NT2/D1 (cell line): ENCODE data around the gene HPCAL1.

Source experiments
- DNase-seq: peaks from one replicate; pipeline ENCODE4 v3.0.0-alpha.2; 2011; ENCODE audit warnings: low read depth, low spot score
- H3K27me3 ChIP-seq: 2 replicates; pipeline ENCODE4 v1.6.0; 2011; ENCODE audit warnings: mild to moderate bottlenecking; ENCODE audit not compliant: insufficient read length, insufficient read depth
- H3K36me3 ChIP-seq: 2 replicates; pipeline ENCODE4 v1.6.1; 2011; ENCODE audit warnings: mild to moderate bottlenecking, low read length, mixed read lengths; ENCODE audit not compliant: insufficient read depth, insufficient read length
- H3K4me1 ChIP-seq: 2 replicates; pipeline ENCODE4 v1.5.1; 2011; ENCODE audit not compliant: insufficient read depth, insufficient read length
- H3K4me3 ChIP-seq: 2 replicates; pipeline ENCODE4 v1.5.1; 2011; ENCODE audit warnings: low read depth; ENCODE audit not compliant: insufficient read length
- H3K9ac ChIP-seq: 2 replicates; pipeline ENCODE4 v1.6.0; 2011; ENCODE audit warnings: low read depth; ENCODE audit not compliant: insufficient read length
- H3K9me3 ChIP-seq: 2 replicates; pipeline ENCODE4 v1.5.1; 2011; ENCODE audit warnings: mild to moderate bottlenecking, low read length; ENCODE audit not compliant: insufficient read depth
- SUZ12 ChIP-seq: IDR thresholded peaks from 2 replicates; pipeline ENCODE4 v1.6.1; 2011; ENCODE audit not compliant: insufficient read length, insufficient read depth; ENCODE audit errors: extremely low read depth
- YY1 ChIP-seq: IDR thresholded peaks from 2 replicates; pipeline ENCODE4 v1.6.1; 2011; ENCODE audit not compliant: insufficient read length, insufficient read depth
- ZNF274 ChIP-seq: IDR thresholded peaks from 2 replicates; pipeline ENCODE4 v1.6.1; 2011; ENCODE audit warnings: mild to moderate bottlenecking, low read depth, low read length

The HPCAL1 gene

GRCh38 chr2:10308866-10309265 is 6.2 kb downstream of the HPCAL1 start:
- no peak for DNase-seq
- Histone ChIP-seq H3K36me3 (peaks cover 7% of the 10 kb centered on the region), H3K9ac (no peak overlapping the region), H3K4me3 (no peak overlapping the region), H3K9me3 (no peaks in the 10 kb centered on the region), H3K4me1 (no peaks in the 10 kb centered on the region), H3K27me3 (peaks cover 18% of the 10 kb centered on the region)
- TF ChIP-seq SUZ12: no peak
- no peak for TF ChIP-seq ZNF274
- TF ChIP-seq YY1: no peak

GRCh38 chr2:10309286-10309685 is 6.6 kb downstream of the HPCAL1 start:
- Histone ChIP-seq H3K27me3 (peaks cover 14% of the 10 kb centered on the region), H3K4me3 (no peak overlapping the region), H3K9ac (no peak overlapping the region), H3K9me3 (no peaks in the 10 kb centered on the region), H3K4me1 (no peaks in the 10 kb centered on the region), H3K36me3 (peaks cover 7% of the 10 kb centered on the region)
- DNase-seq: no peak
- no peak for TF ChIP-seq SUZ12
- TF ChIP-seq YY1: no peak
- no peak for TF ChIP-seq ZNF274

GRCh38 chr2:10310309-10310888 is 7.7 kb downstream of the HPCAL1 start:
- H3K4me3 ChIP-seq: no peak overlapping the region
- H3K4me1 ChIP-seq: no peaks in the 10 kb centered on the region
- peaks cover 3% of the 10 kb centered on the region for H3K27me3 ChIP-seq
- TF ChIP-seq YY1 (no peak), ZNF274 (no peak), SUZ12 (no peak)
- no peaks in the 10 kb centered on the region for H3K9me3 ChIP-seq
- peaks cover 7% of the 10 kb centered on the region for H3K36me3 ChIP-seq
- DNase-seq: no peak
- no peak overlapping the region for H3K9ac ChIP-seq

- Histone ChIP-seq H3K27me3 (no peaks in the 10 kb centered on the region), H3K4me3 (no peak overlapping the region), H3K4me1 (no peaks in the 10 kb centered on the region), H3K9ac (no peak overlapping the region), H3K36me3 (peaks cover 7% of the 10 kb centered on the region), H3K9me3 (no peaks in the 10 kb centered on the region)
- TF ChIP-seq SUZ12 (no peak), ZNF274 (no peak), YY1 (no peak)
- DNase-seq: no peak
These were observed 9.0 kb downstream of the HPCAL1 start for GRCh38 chr2:10311736-10312135.

- peaks cover 7% of the 10 kb centered on the region for H3K36me3 ChIP-seq
- H3K9me3 ChIP-seq: no peaks in the 10 kb centered on the region
- DNase-seq: no peak
- H3K4me1 ChIP-seq: no peaks in the 10 kb centered on the region
- no peak for TF ChIP-seq YY1
- TF ChIP-seq ZNF274: no peak
- no peak for TF ChIP-seq SUZ12
- H3K4me3 ChIP-seq: no peak overlapping the region
- H3K9ac ChIP-seq: no peak overlapping the region
- H3K27me3 ChIP-seq: no peaks in the 10 kb centered on the region
These were observed 9.8 kb downstream of the HPCAL1 start for GRCh38 chr2:10312437-10312957.

- H3K27me3 ChIP-seq: no peaks in the 10 kb centered on the region
- no peak overlapping the region for H3K4me3 ChIP-seq
- TF ChIP-seq YY1 (no peak), ZNF274 (no peak), SUZ12 (no peak)
- no peak for DNase-seq
- peaks cover 4% of the 10 kb centered on the region; the same call in 1 of the 2 replicates for H3K9me3 ChIP-seq
- no peaks in the 10 kb centered on the region for H3K4me1 ChIP-seq
- H3K9ac ChIP-seq: no peak overlapping the region
- peaks cover 9% of the 10 kb centered on the region for H3K36me3 ChIP-seq
These were observed 13.6 kb downstream of the HPCAL1 start for GRCh38 chr2:10316336-10316735.

GRCh38 chr2:10316860-10317259 is 14.2 kb downstream of the HPCAL1 start:
- DNase-seq: no peak
- peaks cover 9% of the 10 kb centered on the region for H3K36me3 ChIP-seq
- TF ChIP-seq ZNF274 (no peak), YY1 (no peak), SUZ12 (no peak)

More at GRCh38 chr2:10316860-10317259, 14.2 kb downstream of the HPCAL1 start:
- no peak overlapping the region for H3K4me3 ChIP-seq
- no peak overlapping the region for H3K9ac ChIP-seq
- H3K9me3 ChIP-seq: peaks cover 9% of the 10 kb centered on the region; the same call in 1 of the 2 replicates
- H3K4me1 ChIP-seq: no peaks in the 10 kb centered on the region
- no peaks in the 10 kb centered on the region for H3K27me3 ChIP-seq
